Testis (tissue), 2 donors: Measurements from ENCODE around the gene NOC4L.

ENCODE experiments used
- CTCF ChIP-seq, 3 experiments: fragments of 450-650 bp in 2 of 3; fragments of 200-600 bp in 1 of 3; sonication (generic) in 1 of 3; IDR thresholded peaks; one replicate each; pipeline ENCODE4 v1.5.1; 2016 to 2019; ENCODE audit warnings: antibody characterized with exemption in 3 of 3, mild to moderate bottlenecking in 2 of 3, moderate library complexity in 1 of 3
- POLR2A ChIP-seq: fragments of 450-650 bp; IDR thresholded peaks from one replicate; pipeline ENCODE4 v1.6.1; 2017; ENCODE audit warnings: antibody characterized with exemption, mild to moderate bottlenecking, moderate library complexity

GRCh38 chr12:132100306-132101065 is 43.8 kb upstream of the NOC4L start:
- TF ChIP-seq CTCF (IDR thresholded peaks at IDR 0.05) (no peak), POLR2A (no peak)
